HepG2 (cell line): ENCODE data around the gene MIDN. TPM values are rescaled to one million over a fixed set of nuclear protein-coding genes. Genes with fewer than 3 reads are reported as not detected.

ENCODE experiments used
- AHDC1 ChIP-seq: sonication (generic); formaldehyde crosslinking; IDR thresholded peaks from 2 replicates; pipeline ENCODE4 v1.5.1; 2020; ENCODE audit warnings: mild to moderate bottlenecking, missing genetic modification reagents, borderline replicate concordance
- CBFB ChIP-seq: sonication (generic); formaldehyde crosslinking; IDR thresholded peaks from 2 replicates; pipeline ENCODE4 v1.4.0; 2020; ENCODE audit warnings: missing genetic modification reagents
- HOXD1 ChIP-seq: sonication (generic); formaldehyde crosslinking; IDR thresholded peaks from 2 replicates; pipeline ENCODE4 v1.5.0; 2020; ENCODE audit warnings: missing genetic modification reagents
- NFE2 ChIP-seq: sonication (generic); formaldehyde crosslinking; IDR thresholded peaks from 2 replicates; pipeline ENCODE4 v1.4.0; 2020; ENCODE audit warnings: missing genetic modification reagents
- ONECUT2 ChIP-seq: sonication (generic); formaldehyde crosslinking; IDR thresholded peaks from 2 replicates; pipeline ENCODE4 v1.4.0; 2020; ENCODE audit warnings: missing genetic modification reagents
- RFXAP ChIP-seq: sonication (generic); formaldehyde crosslinking; IDR thresholded peaks from 2 replicates; pipeline ENCODE4 v1.4.0; 2020; ENCODE audit warnings: missing genetic modification reagents, borderline replicate concordance
- SNAPC5 ChIP-seq: sonication (generic); formaldehyde crosslinking; IDR thresholded peaks from 2 replicates; pipeline ENCODE4 v1.8.1; 2023; ENCODE audit warnings: mild to moderate bottlenecking, missing genetic modification reagents, borderline replicate concordance
- ZNF326 ChIP-seq: sonication (generic); formaldehyde crosslinking; IDR thresholded peaks from 2 replicates; pipeline ENCODE4 v1.4.0; 2020; ENCODE audit warnings: missing genetic modification reagents, borderline replicate concordance
- ZNF432 ChIP-seq: sonication (generic); formaldehyde crosslinking; IDR thresholded peaks from 2 replicates; pipeline ENCODE4 v1.5.0; 2020; ENCODE audit warnings: missing genetic modification reagents, mild to moderate bottlenecking, borderline replicate concordance
- ZNF510 ChIP-seq: sonication (generic); formaldehyde crosslinking; IDR thresholded peaks from 2 replicates; pipeline ENCODE4 v1.4.0; 2020; ENCODE audit warnings: low read depth, mild to moderate bottlenecking, missing genetic modification reagents
- ZNF790 ChIP-seq: sonication (generic); formaldehyde crosslinking; IDR thresholded peaks from 2 replicates; pipeline ENCODE4 v1.8.0; 2022; ENCODE audit warnings: missing genetic modification reagents, mild to moderate bottlenecking, borderline replicate concordance
- polyA plus RNA-seq, 8 experiments: library from polyadenylated mRNA; depleted of rRNA in 3 of 8; stranded (reverse) in 7 of 8; unstranded in 1 of 8; fragments of >200 nt; fragmentation: Illumina TruSeq in 4 of 8; extraction: Trizol in 4 of 8; gene quantifications; 2 replicates each; pipeline versions ENCODE4 v1.2.1 to v1.2.3, GENCODE V29; 2011 to 2016; ENCODE audit warnings: low read depth in 4 of 8, missing spikeins in 1 of 8, mixed read lengths in 1 of 8; ENCODE audit not compliant: insufficient read depth in 1 of 8
- total RNA-seq, 5 experiments: library from RNA; depleted of rRNA; stranded (reverse); fragments of >200 nt; fragmentation: Illumina TruSeq; extraction: Trizol; gene quantifications; 2 replicates each; pipeline ENCODE4 v1.2.3, GENCODE V29; 2016; ENCODE audit warnings: low read depth in 1 of 5
- TF ChIP-seq, protein P1 (sequence below), 2 experiments: sonication (generic) in 1 of 2; formaldehyde crosslinking in 1 of 2; IDR thresholded peaks; 2 replicates each; pipeline versions ENCODE4 v1.4.0 to v1.6.1; 2016 to 2020; ENCODE audit warnings: borderline replicate concordance in 1 of 2, low read depth in 1 of 2, mild to moderate bottlenecking in 1 of 2, missing genetic modification reagents in 1 of 2
- TF ChIP-seq, protein P2 (sequence below): sonication (generic); formaldehyde crosslinking; conservative IDR thresholded peaks from 2 replicates; pipeline ENCODE4 v1.4.0; 2020; ENCODE audit warnings: missing genetic modification reagents
- TF ChIP-seq, protein P3 (sequence below): fragments of 450-650 bp; IDR thresholded peaks from 2 replicates; pipeline ENCODE4 v1.6.1; 2016

MIDN gene
- total and polyA plus RNA-seq, 2 of the 13 experiments (the other 11 are each of a cell fraction or from before 2014, with no cell fraction given) = 8.4 to 18.0 TPM

DNA sequence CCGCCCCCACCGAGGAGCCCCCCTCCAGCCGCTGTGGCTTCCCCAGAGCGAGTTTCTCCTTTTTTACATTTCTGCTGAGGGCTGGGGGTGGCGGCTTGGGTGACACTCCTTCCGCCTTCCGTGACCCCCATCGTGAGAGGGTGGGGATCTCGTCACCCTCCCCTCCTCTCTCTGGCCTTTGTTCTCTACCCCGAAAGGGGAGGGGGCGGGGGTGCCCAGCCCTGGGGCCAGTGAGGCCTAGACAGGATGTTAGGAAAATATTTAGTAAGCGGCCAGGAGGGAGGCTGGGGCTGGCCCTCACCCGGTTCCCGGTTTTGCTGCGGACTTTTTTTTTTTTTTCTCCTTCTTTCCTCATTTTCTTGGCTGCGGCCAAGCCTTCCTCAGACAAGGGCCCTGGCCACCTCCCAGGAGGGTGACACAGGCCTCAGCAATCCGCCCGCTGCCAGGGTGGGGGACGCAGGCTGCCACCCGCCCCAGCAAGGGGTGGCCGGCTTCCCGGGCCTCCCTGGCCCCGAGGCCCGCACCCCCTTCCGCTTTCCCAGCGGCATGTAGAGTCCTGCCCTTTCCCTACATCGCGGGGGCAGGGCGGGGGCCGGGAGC, 3.9 kb downstream of the MIDN start (continued):
- TF ChIP-seq, protein P1, sequence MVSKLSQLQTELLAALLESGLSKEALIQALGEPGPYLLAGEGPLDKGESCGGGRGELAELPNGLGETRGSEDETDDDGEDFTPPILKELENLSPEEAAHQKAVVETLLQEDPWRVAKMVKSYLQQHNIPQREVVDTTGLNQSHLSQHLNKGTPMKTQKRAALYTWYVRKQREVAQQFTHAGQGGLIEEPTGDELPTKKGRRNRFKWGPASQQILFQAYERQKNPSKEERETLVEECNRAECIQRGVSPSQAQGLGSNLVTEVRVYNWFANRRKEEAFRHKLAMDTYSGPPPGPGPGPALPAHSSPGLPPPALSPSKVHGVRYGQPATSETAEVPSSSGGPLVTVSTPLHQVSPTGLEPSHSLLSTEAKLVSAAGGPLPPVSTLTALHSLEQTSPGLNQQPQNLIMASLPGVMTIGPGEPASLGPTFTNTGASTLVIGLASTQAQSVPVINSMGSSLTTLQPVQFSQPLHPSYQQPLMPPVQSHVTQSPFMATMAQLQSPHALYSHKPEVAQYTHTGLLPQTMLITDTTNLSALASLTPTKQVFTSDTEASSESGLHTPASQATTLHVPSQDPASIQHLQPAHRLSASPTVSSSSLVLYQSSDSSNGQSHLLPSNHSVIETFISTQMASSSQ (IDR thresholded peaks at IDR 0.05; ENCODE audit: low read depth) = no peak
- TF ChIP-seq, protein P1 (CRISPR knock-in tag; IDR thresholded peaks at IDR 0.05; ENCODE audit: borderline replicate concordance) = no peak
- TF ChIP-seq SNAPC5 (CRISPR knock-in tag) (no peak), ZNF790 (CRISPR knock-in tag) (no peak), RFXAP (CRISPR knock-in tag) (no peak), CBFB (CRISPR knock-in tag) (no peak; the same call in 1 of the 2 replicates), NFE2 (no peak), ONECUT2 (CRISPR knock-in tag) (no peak), ZNF326 (no peak), AHDC1 (no peak), ZNF432 (CRISPR knock-in tag) (no peak), HOXD1 (CRISPR knock-in tag) (no peak), ZNF510 (CRISPR knock-in tag) (no peak)
- TF ChIP-seq, protein P2, sequence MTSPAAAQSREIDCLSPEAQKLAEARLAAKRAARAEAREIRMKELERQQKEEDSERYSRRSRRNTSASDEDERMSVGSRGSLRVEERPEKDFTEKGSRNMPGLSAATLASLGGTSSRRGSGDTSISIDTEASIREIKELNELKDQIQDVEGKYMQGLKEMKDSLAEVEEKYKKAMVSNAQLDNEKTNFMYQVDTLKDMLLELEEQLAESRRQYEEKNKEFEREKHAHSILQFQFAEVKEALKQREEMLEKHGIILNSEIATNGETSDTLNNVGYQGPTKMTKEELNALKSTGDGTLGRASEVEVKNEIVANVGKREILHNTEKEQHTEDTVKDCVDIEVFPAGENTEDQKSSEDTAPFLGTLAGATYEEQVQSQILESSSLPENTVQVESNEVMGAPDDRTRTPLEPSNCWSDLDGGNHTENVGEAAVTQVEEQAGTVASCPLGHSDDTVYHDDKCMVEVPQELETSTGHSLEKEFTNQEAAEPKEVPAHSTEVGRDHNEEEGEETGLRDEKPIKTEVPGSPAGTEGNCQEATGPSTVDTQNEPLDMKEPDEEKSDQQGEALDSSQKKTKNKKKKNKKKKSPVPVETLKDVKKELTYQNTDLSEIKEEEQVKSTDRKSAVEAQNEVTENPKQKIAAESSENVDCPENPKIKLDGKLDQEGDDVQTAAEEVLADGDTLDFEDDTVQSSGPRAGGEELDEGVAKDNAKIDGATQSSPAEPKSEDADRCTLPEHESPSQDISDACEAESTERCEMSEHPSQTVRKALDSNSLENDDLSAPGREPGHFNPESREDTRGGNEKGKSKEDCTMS (CRISPR knock-in tag) = no peak
- TF ChIP-seq, protein P3, sequence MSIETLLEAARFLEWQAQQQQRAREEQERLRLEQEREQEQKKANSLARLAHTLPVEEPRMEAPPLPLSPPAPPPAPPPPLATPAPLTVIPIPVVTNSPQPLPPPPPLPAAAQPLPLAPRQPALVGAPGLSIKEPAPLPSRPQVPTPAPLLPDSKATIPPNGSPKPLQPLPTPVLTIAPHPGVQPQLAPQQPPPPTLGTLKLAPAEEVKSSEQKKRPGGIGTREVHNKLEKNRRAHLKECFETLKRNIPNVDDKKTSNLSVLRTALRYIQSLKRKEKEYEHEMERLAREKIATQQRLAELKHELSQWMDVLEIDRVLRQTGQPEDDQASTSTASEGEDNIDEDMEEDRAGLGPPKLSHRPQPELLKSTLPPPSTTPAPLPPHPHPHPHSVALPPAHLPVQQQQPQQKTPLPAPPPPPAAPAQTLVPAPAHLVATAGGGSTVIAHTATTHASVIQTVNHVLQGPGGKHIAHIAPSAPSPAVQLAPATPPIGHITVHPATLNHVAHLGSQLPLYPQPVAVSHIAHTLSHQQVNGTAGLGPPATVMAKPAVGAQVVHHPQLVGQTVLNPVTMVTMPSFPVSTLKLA = no peak
